Lower leg skin (tissue), 3 donors: Measurements from ENCODE around the gene SIRPA.

Experiments
- CTCF ChIP-seq, 3 donors: fragments of 450-650 bp; IDR thresholded peaks; one replicate each; pipeline ENCODE4 v1.5.1; 2016; ENCODE audit warnings: antibody characterized with exemption in 3 of 3, mild to moderate bottlenecking in 3 of 3, moderate library complexity in 2 of 3
- POLR2A ChIP-seq, 2 donors: fragments of 450-650 bp; IDR thresholded peaks; one replicate each; pipeline ENCODE4 v1.6.1; 2016 to 2017; ENCODE audit warnings: antibody characterized with exemption in 2 of 2, mild to moderate bottlenecking in 1 of 2, moderate library complexity in 1 of 2

- TF ChIP-seq CTCF (IDR thresholded peaks at IDR 0.05) (no peak), POLR2A (IDR thresholded peaks at IDR 0.05) (no peak)
These were observed 68.9 kb downstream of the SIRPA start for GRCh38 chr20:1964061-1964460.
